B cell (primary cell): ENCODE results near the gene NPEPL1. TPM values are rescaled to one million over a fixed set of nuclear protein-coding genes. Genes with fewer than 3 reads are reported as not detected.

Experiments
- ATAC-seq: fragments of 200-7000 bp; cut with Tn5 transposase; one replicate; pipeline ENCODE4 v1.10.0; 2021; ENCODE audit warnings: low read depth, mild to moderate bottlenecking, moderate number of reproducible peaks, moderate library complexity
- CTCF ChIA-PET: fragments of 350-600 bp; sonication (Branson Sonifier 250); formaldehyde crosslinking; loops from one replicate; lab custom pipeline; 2021; ENCODE audit warnings: antibody characterized with exemption, inconsistent platforms; lab: Charles Lee
- POLR2A ChIA-PET: fragments of 350-600 bp; sonication (Branson Sonifier 250); formaldehyde crosslinking; loops from one replicate; lab custom pipeline; 2021; ENCODE audit warnings: antibody characterized with exemption; lab: Charles Lee
- DNase-seq: peaks from one replicate; pipeline ENCODE4 v3.0.0; 2013
- H2AFZ ChIP-seq: 2 replicates; pipeline ENCODE4 v1.6.1; 2012; ENCODE audit warnings: mild to moderate bottlenecking, low read depth, low read length; ENCODE audit not compliant: insufficient read depth, poor library complexity, severe bottlenecking
- H3K27ac ChIP-seq, 2 donors: 1 replicate in 1 of 2; 2 replicates in 1 of 2; pipeline ENCODE4 v1.5.1; 2012 to 2013; ENCODE audit warnings: low read length in 2 of 2, mild to moderate bottlenecking in 2 of 2, moderate library complexity in 1 of 2
- H3K27me3 ChIP-seq, 4 experiments: fragments of 200-600 bp in 1 of 4; sonication (generic) in 1 of 4; replicated peaks in 1 of 4; 1 replicate in 2 of 4; 2 replicates in 2 of 4; pipeline versions ENCODE4 v1.6.1 to v1.7.0; 2013 to 2016; ENCODE audit warnings: low read length in 3 of 4, mild to moderate bottlenecking in 2 of 4, mixed read lengths in 1 of 4, moderate library complexity in 1 of 4; ENCODE audit not compliant: insufficient read depth in 4 of 4, control insufficient read depth in 3 of 4; ENCODE audit errors: control extremely low read depth in 1 of 4
- H3K36me3 ChIP-seq, 2 experiments: replicated peaks in 1 of 2; 1 replicate in 1 of 2; 2 replicates in 1 of 2; pipeline versions ENCODE4 v1.6.1 to v1.7.1; 2013; ENCODE audit warnings: low read length in 1 of 2; ENCODE audit not compliant: insufficient read depth in 2 of 2, control insufficient read depth in 1 of 2; ENCODE audit errors: control extremely low read depth in 1 of 2, extremely low read depth in 1 of 2
- H3K4me1 ChIP-seq, 2 donors: fragments of 200-600 bp in 1 of 2; sonication (generic) in 1 of 2; 1 replicate in 1 of 2; 2 replicates in 1 of 2; pipeline versions ENCODE4 v1.5.1 to v1.6.1; 2013 to 2017; ENCODE audit warnings: low read length in 2 of 2; ENCODE audit not compliant: control insufficient read depth in 2 of 2, insufficient read depth in 2 of 2
- H3K4me2 ChIP-seq: replicated peaks from 2 replicates; pipeline ENCODE3; 2012; ENCODE audit warnings: mild to moderate bottlenecking, low read depth, low read length; ENCODE audit not compliant: poor library complexity, severe bottlenecking
- H3K4me3 ChIP-seq, 5 experiments: fragments of 200-600 bp in 1 of 5; sonication (generic) in 1 of 5; 1 replicate in 3 of 5; 2 replicates in 2 of 5; pipeline versions ENCODE4 v1.5.1 to v1.7.0; 2011 to 2016; ENCODE audit warnings: low read length in 4 of 5, mild to moderate bottlenecking in 4 of 5, low read depth in 2 of 5, control low read depth in 1 of 5, moderate library complexity in 1 of 5; ENCODE audit not compliant: insufficient read depth in 1 of 5; ENCODE audit errors: control extremely low read depth in 1 of 5, extremely low read depth in 1 of 5
- H3K79me2 ChIP-seq: fragments of 200-600 bp; sonication (generic); one replicate; pipeline ENCODE4 v1.6.0; 2016; ENCODE audit warnings: low read length; ENCODE audit not compliant: control insufficient read depth, insufficient read depth
- H3K9ac ChIP-seq: fragments of 200-600 bp; sonication (generic); 2 replicates; pipeline ENCODE4 v1.6.1; 2017; ENCODE audit warnings: mild to moderate bottlenecking, low read length, moderate library complexity
- H3K9me3 ChIP-seq, 3 donors: one replicate each; pipeline versions ENCODE4 v1.6.1 to v1.7.1; 2013; ENCODE audit warnings: low read length in 2 of 3; ENCODE audit not compliant: control insufficient read depth in 2 of 3, insufficient read depth in 1 of 3; ENCODE audit errors: control extremely low read depth in 1 of 3
- H4K20me1 ChIP-seq: 2 replicates; pipeline ENCODE4 v1.6.0; 2012; ENCODE audit warnings: mild to moderate bottlenecking, low read length; ENCODE audit not compliant: insufficient read depth, control insufficient read depth, poor library complexity, severe bottlenecking
- H3K27ac Mint-ChIP-seq: one replicate; pipeline ENCODE4 v1.8.0; 2021; ENCODE audit warnings: mixed read lengths
- H3K27me3 Mint-ChIP-seq: one replicate; pipeline ENCODE4 v1.8.0; 2021; ENCODE audit warnings: mixed read lengths
- H3K4me1 Mint-ChIP-seq: one replicate; pipeline ENCODE4 v1.8.0; 2021; ENCODE audit warnings: mixed read lengths
- H3K4me3 Mint-ChIP-seq: one replicate; pipeline ENCODE4 v1.8.0; 2021; ENCODE audit warnings: mixed read lengths
- H3K9me3 Mint-ChIP-seq: one replicate; pipeline ENCODE4 v1.8.0; 2022; ENCODE audit warnings: mixed read lengths; ENCODE audit not compliant: insufficient read depth
- CTCF ChIP-seq: fragments of 200-600 bp; IDR thresholded peaks from one replicate; pipeline ENCODE4 v1.8.0; 2022; ENCODE audit warnings: antibody characterized with exemption, mild to moderate bottlenecking
- EZH2 ChIP-seq: IDR thresholded peaks from 2 replicates; pipeline ENCODE4 v1.6.1; 2012; ENCODE audit warnings: borderline replicate concordance, low read depth, mild to moderate bottlenecking, moderate library complexity, low read length; ENCODE audit not compliant: insufficient read depth, poor library complexity, severe bottlenecking
- WGBS: methylation state at CpG from one replicate; pipeline ENCODE4 v1.1.5; 2013; ENCODE audit warnings: missing lambda C conversion rate; ENCODE audit not compliant: insufficient coverage; 5-methylcytosine and 5-hydroxymethylcytosine counted together
- intact Hi-C: fragments of 100-400 bp; cut with micrococcal nuclease; formaldehyde crosslinking; loops from one replicate; pipeline ENCODE4 v1.10.0; 2022
- polyA plus RNA-seq: library from polyadenylated mRNA; depleted of rRNA; stranded (reverse); fragments of >200 nt; gene quantifications from 2 replicates; pipeline ENCODE4 v1.2.3, GENCODE V29; 2012
- total RNA-seq, 2 donors: library from RNA; stranded (reverse); fragments of 120-200 nt in 1 of 2; gene quantifications; 1 replicate in 1 of 2; 2 replicates in 1 of 2; pipeline versions ENCODE4 v1.2.3 to v1.2.4, GENCODE V29; 2013 to 2022

Gene NPEPL1
- total and polyA plus RNA-seq, 2 donors (not counting 1 experiment from before 2014, with no cell fraction given), result 34.3 to 45.1 TPM

- Histone ChIP-seq H2AFZ (no peak overlapping the region), H3K36me3 (no peaks in the 10 kb centered on the region), H3K4me2 (no peak overlapping the region), H3K27ac (no peak overlapping the region), H3K4me1 (no peaks in the 10 kb centered on the region), H3K79me2 (no peaks in the 10 kb centered on the region), H3K4me3 (no peak overlapping the region), H3K27me3 (no peaks in the 10 kb centered on the region), H3K9me3 (no peaks in the 10 kb centered on the region), H4K20me1 (no peaks in the 10 kb centered on the region), H3K9ac (no peak overlapping the region)
- Mint-ChIP-seq H3K4me1 (no peaks in the 10 kb centered on the region), H3K9me3 (no peaks in the 10 kb centered on the region), H3K27ac (no peak overlapping the region), H3K27me3 (no peaks in the 10 kb centered on the region), H3K4me3 (no peak overlapping the region)
- intact Hi-C loops, result no loop called here
- CTCF ChIA-PET, result no interaction called here
- ATAC-seq (no peak), DNase-seq (no peak)
- TF ChIP-seq CTCF, result no peak
- TF ChIP-seq EZH2, result no peak
- WGBS, result 98% methylated on average over 16 of the region's 16 CpGs
- POLR2A ChIA-PET, result no interaction called here
Measured at GRCh38 chr20:58714340-58714922, 21.8 kb downstream of the NPEPL1 start.

GRCh38 chr20:58714923-58715351, 22.3 kb downstream of the NPEPL1 start:
- no peaks in the 10 kb centered on the region for H3K27me3 ChIP-seq
- CTCF ChIA-PET, result no interaction called here
- no peak overlapping the region for H3K27ac Mint-ChIP-seq
- 93% methylated on average over 12 of the region's 14 CpGs for WGBS
- H3K27ac ChIP-seq, result no peak overlapping the region
- intact Hi-C loops, result no loop called here
- TF ChIP-seq CTCF (no peak), EZH2 (no peak)
- POLR2A ChIA-PET, result no interaction called here
- no peaks in the 10 kb centered on the region for H4K20me1 ChIP-seq
- DNase-seq (no peak), ATAC-seq (no peak)
- no peak overlapping the region for H3K4me2 ChIP-seq
- no peak overlapping the region for H3K9ac ChIP-seq
- no peaks in the 10 kb centered on the region for H3K9me3 Mint-ChIP-seq
- H3K9me3 ChIP-seq, result no peaks in the 10 kb centered on the region
- H3K36me3 ChIP-seq, result no peaks in the 10 kb centered on the region
- H3K4me1 ChIP-seq, result no peaks in the 10 kb centered on the region
- H3K27me3 Mint-ChIP-seq, result no peaks in the 10 kb centered on the region
- no peak overlapping the region for H2AFZ ChIP-seq
- H3K79me2 ChIP-seq, result no peaks in the 10 kb centered on the region
- H3K4me3 ChIP-seq, result no peak overlapping the region
- no peaks in the 10 kb centered on the region for H3K4me1 Mint-ChIP-seq
- no peak overlapping the region for H3K4me3 Mint-ChIP-seq
